ENCODE results near the gene RBFOX1. TPM values are rescaled to one million over a fixed set of nuclear protein-coding genes. Genes with fewer than 3 reads are reported as not detected.
"Not testable (repeated sequence)": the region's sequence is repeated elsewhere in the genome, so short reads cannot be mapped to it uniquely, and the experiment has no call there.

The RBFOX1 gene
- total RNA-seq, 1 donor from 2014 or later, result 4.8 TPM

- no peak for DNase-seq
Measured at GRCh38 chr16:7482596-7483290, 150.1 kb downstream of the RBFOX1 start.

- no peak for DNase-seq
Measured at GRCh38 chr16:7487574-7488323, 155.1 kb downstream of the RBFOX1 start.

GRCh38 chr16:7492122-7492521 is 159.5 kb downstream of the RBFOX1 start:
- DNase-seq, result no peak

GRCh38 chr16:7493133-7493532 is 160.5 kb downstream of the RBFOX1 start:
- no peak for DNase-seq

- DNase-seq, result no peak
Measured at GRCh38 chr16:7497691-7498090, 165.0 kb downstream of the RBFOX1 start.

GRCh38 chr16:7501868-7502267 is 169.2 kb downstream of the RBFOX1 start:
- DNase-seq, result no peak

GRCh38 chr16:7502591-7503157 is 170.0 kb downstream of the RBFOX1 start:
- not testable (repeated sequence) for DNase-seq

- no peak for DNase-seq
Measured at GRCh38 chr16:7503666-7504065, 171.0 kb downstream of the RBFOX1 start.

GRCh38 chr16:7504844-7505243 is 172.2 kb downstream of the RBFOX1 start:
- no peak for DNase-seq

GRCh38 chr16:7505495-7505894 is 172.8 kb downstream of the RBFOX1 start:
- no peak for DNase-seq

GRCh38 chr16:7506363-7506762 is 173.7 kb downstream of the RBFOX1 start:
- DNase-seq, result no peak

GRCh38 chr16:7508656-7509055 is 176.0 kb downstream of the RBFOX1 start:
- no peak for DNase-seq

- DNase-seq, result no peak
Measured at GRCh38 chr16:7509963-7510601, 177.4 kb downstream of the RBFOX1 start.

GRCh38 chr16:7511549-7512260 is 179.1 kb downstream of the RBFOX1 start:
- no peak for DNase-seq

- no peak for DNase-seq
Measured at GRCh38 chr16:7512503-7512902, 179.9 kb downstream of the RBFOX1 start.

GRCh38 chr16:7513429-7513828 is 180.8 kb downstream of the RBFOX1 start:
- no peak for DNase-seq

- no peak for DNase-seq
Measured at GRCh38 chr16:7515543-7515942, 182.9 kb downstream of the RBFOX1 start.

GRCh38 chr16:7517496-7517895 is 184.9 kb downstream of the RBFOX1 start:
- peak; percentile 38 for DNase-seq

GRCh38 chr16:7518158-7518557 is 185.5 kb downstream of the RBFOX1 start:
- no peak for DNase-seq

GRCh38 chr16:7521834-7522233 is 189.2 kb downstream of the RBFOX1 start:
- DNase-seq, result no peak

GRCh38 chr16:7524419-7524818 is 191.8 kb downstream of the RBFOX1 start:
- DNase-seq, result no peak

- no peak for DNase-seq
Measured at GRCh38 chr16:7526736-7527135, 194.1 kb downstream of the RBFOX1 start.

Data from skin of body (tissue), 2 donors.